ENCODE measurements around the gene UGT2A1.
"Not testable (repeated sequence)": the region's sequence is repeated elsewhere in the genome, so short reads cannot be mapped to it uniquely, and the experiment has no call there.

UGT2A1 gene

GRCh38 chr4:69668680-69669079 is 15.6 kb upstream of the UGT2A1 start:
- TF ChIP-seq CTCF (conservative IDR thresholded peaks at IDR 0.05; ENCODE audit: low read depth) = no peak
- CTCF ChIA-PET = no interaction called here
- DNase-seq (ENCODE audit: low spot score) = no peak
- POLR2A ChIA-PET (ENCODE audit: low non-redundant PET) = no interaction called here
- H3K27ac ChIP-seq = no peak overlapping the region

GRCh38 chr4:69664009-69664408 is 11.0 kb upstream of the UGT2A1 start:
- POLR2A ChIA-PET (ENCODE audit: low non-redundant PET); DNase-seq (ENCODE audit: low spot score): not testable (repeated sequence)

DNA sequence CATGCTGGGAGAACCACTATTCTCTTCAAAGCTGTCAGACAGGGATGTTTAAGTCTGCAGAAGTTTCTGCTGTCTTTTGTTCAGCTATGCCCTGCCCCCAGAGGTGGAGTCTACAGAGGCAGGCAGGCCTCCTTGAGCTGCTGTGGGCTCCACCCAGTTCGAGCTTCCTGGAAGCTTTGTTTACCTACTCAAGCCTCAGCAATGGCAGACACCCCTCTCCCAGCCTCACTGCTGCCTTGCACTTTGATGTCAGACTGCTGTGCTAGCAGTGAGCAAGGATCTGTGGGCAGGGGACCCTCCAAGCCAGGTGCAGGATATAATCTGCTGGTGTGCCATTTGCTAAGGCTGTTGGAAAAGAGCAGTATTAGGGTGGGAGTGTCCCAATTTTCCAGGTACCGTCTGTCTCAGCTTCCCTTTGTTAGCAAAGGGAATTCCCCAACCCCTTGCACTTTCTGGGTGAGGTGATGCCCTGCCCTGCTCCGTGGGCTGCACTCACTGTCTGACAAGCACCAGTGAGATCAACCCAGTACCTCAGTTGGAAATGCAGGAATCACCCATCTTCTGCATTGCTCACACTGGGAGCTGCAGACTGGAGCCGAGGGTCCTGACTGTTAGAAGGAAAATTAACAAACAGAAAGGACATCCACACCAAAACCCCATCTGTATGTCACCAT is 8.2 kb upstream of the UGT2A1 start:
- CTCF ChIA-PET; POLR2A ChIA-PET (ENCODE audit: low non-redundant PET); H3K27ac ChIP-seq; DNase-seq (ENCODE audit: low spot score): not testable (repeated sequence)

More at GRCh38 chr4:69664009-69664408, 11.0 kb upstream of the UGT2A1 start:
- CTCF ChIA-PET, H3K27ac ChIP-seq: not testable (repeated sequence)

- ChIA-PET POLR2A (ENCODE audit: low non-redundant PET) (no interaction called here), CTCF (interaction anchor here (0.5 to 0.7 kb wide), 3 partner anchors 227 to 1260 kb away, joined by 3 read pairs; no protein-coding TSS in a partner anchor)
- DNase-seq (ENCODE audit: low spot score) = no peak
- TF ChIP-seq CTCF (conservative IDR thresholded peaks at IDR 0.05; ENCODE audit: low read depth) = no peak
- no peak overlapping the region for H3K27ac ChIP-seq
Measured at GRCh38 chr4:69658133-69658532, 5.1 kb upstream of the UGT2A1 start.

- no peak overlapping the region for H3K27ac ChIP-seq
- POLR2A ChIA-PET (ENCODE audit: low non-redundant PET) = no interaction called here
- DNase-seq (ENCODE audit: low spot score) = no peak
- no peak for TF ChIP-seq CTCF (conservative IDR thresholded peaks at IDR 0.05; ENCODE audit: low read depth)
- CTCF ChIA-PET = no interaction called here
Measured at GRCh38 chr4:69656653-69657158, 3.7 kb upstream of the UGT2A1 start.

- CTCF ChIA-PET = interaction anchor here (1.0 kb wide), 1 partner anchor 12 kb away, joined by 3 read pairs; no protein-coding TSS in a partner anchor
- H3K27ac ChIP-seq = no peak overlapping the region
- POLR2A ChIA-PET (ENCODE audit: low non-redundant PET) = no interaction called here
- no peak for DNase-seq (ENCODE audit: low spot score)
- no peak for TF ChIP-seq CTCF (conservative IDR thresholded peaks at IDR 0.05; ENCODE audit: low read depth)
Measured at GRCh38 chr4:69650872-69651271, 2.2 kb downstream of the UGT2A1 start.

DNA sequence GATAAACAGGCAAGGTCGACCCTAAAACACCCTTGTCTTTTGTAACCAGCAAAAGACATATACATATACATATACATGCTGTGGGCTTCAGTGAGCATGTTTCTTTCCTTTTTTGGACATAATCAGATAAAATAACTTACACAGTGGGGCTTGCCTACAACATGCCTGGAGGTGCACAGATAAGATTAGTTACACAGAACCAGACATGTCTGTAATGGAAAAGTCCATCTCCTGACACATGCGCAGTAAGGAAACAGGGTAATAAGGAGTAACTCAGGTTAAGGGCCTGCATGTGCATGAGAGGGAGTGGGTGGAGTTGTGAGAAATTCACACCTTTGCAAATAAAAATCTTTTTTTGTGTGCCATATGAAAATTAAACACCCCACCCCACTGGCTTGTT is 3.4 kb downstream of the UGT2A1 start:
- no peak overlapping the region for H3K27ac ChIP-seq
- no peak for DNase-seq (ENCODE audit: low spot score)
- TF ChIP-seq CTCF (conservative IDR thresholded peaks at IDR 0.05; ENCODE audit: low read depth) = no peak
- POLR2A ChIA-PET (ENCODE audit: low non-redundant PET) = no interaction called here
- CTCF ChIA-PET = no interaction called here

Measured in RWPE1 (cell line).